Measurements from ENCODE around the gene ERAP2.
"Not testable (repeated sequence)": the region's sequence is repeated elsewhere in the genome, so short reads cannot be mapped to it uniquely, and the experiment has no call there.

The ERAP2 gene, protein sequence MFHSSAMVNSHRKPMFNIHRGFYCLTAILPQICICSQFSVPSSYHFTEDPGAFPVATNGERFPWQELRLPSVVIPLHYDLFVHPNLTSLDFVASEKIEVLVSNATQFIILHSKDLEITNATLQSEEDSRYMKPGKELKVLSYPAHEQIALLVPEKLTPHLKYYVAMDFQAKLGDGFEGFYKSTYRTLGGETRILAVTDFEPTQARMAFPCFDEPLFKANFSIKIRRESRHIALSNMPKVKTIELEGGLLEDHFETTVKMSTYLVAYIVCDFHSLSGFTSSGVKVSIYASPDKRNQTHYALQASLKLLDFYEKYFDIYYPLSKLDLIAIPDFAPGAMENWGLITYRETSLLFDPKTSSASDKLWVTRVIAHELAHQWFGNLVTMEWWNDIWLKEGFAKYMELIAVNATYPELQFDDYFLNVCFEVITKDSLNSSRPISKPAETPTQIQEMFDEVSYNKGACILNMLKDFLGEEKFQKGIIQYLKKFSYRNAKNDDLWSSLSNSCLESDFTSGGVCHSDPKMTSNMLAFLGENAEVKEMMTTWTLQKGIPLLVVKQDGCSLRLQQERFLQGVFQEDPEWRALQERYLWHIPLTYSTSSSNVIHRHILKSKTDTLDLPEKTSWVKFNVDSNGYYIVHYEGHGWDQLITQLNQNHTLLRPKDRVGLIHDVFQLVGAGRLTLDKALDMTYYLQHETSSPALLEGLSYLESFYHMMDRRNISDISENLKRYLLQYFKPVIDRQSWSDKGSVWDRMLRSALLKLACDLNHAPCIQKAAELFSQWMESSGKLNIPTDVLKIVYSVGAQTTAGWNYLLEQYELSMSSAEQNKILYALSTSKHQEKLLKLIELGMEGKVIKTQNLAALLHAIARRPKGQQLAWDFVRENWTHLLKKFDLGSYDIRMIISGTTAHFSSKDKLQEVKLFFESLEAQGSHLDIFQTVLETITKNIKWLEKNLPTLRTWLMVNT

GRCh38 chr5:96876292-96876850, at the start of gene ERAP2:
Gene ERAP2, plus strand, starts transcription at chr5:96876500. Its CDS starts 3,186 bp downstream, at chr5:96879686.
- DNase-seq (ENCODE audit: low read depth, low spot score), result no peak

- DNase-seq (ENCODE audit: low read depth, low spot score), result no peak
These were observed 47.0 kb upstream of the ERAP2 start for GRCh38 chr5:96829297-96829696.

GRCh38 chr5:96834016-96834415, 42.3 kb upstream of the ERAP2 start:
- no peak for DNase-seq (ENCODE audit: low read depth, low spot score)

DNA sequence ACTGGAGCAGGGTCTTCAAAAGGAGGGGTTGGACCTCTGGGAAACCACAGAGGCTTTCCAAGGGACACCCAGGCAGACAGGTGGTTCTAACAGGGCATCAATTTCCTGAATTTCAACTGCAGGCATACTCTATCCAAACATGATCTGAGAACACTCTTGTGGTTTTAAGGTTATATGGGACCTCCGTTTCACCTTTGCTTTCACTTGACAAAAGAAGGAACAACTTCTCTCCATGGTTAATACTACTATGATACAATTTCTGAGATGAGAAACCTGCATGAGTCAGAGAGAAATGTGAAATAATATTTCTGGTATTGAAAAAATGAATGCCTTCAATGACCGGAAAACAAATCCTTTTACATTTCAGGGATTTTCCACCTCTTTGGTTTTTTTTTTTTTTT, 40.5 kb upstream of the ERAP2 start:
- DNase-seq (ENCODE audit: low read depth, low spot score), result no peak

DNA sequence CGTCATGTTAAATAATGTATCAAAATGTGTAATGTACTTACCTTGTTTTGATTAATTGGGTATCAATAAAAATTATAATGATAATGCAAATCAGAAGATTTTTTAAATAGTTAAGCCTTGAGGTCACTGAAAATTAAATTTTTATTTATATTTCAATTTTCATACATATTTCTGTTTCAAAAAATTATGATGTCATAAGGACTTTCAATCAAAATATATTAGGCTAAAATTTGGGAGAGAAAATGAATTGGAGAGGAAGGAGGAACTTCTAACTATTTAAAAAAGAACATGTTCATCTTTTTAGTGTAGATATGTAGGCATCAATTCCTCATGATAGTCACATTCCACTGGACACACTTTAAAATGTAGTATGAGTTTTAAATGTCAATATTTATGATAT, 39.5 kb upstream of the ERAP2 start:
- no peak for DNase-seq (ENCODE audit: low read depth, low spot score)

DNA sequence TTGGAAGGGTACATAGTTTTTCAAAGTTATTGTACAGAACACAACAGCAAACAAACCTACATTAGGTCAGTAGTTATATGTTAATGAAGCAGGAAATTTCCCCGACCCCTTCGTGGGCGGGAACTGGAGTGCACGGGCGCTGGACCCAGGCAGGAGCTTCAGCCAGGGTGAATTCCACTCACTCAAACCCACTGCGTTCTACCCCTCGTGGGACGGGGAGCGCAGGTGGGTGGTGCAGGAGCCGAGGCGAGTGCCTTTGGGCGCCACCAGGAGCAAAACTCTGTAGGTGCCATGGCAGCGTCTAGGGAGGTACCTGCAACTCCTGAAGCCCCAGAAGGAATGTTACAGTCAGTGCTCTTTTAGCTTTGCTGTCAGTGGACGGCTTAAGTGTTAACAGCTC, 39.0 kb upstream of the ERAP2 start:
- no peak for DNase-seq (ENCODE audit: low read depth, low spot score)

DNA sequence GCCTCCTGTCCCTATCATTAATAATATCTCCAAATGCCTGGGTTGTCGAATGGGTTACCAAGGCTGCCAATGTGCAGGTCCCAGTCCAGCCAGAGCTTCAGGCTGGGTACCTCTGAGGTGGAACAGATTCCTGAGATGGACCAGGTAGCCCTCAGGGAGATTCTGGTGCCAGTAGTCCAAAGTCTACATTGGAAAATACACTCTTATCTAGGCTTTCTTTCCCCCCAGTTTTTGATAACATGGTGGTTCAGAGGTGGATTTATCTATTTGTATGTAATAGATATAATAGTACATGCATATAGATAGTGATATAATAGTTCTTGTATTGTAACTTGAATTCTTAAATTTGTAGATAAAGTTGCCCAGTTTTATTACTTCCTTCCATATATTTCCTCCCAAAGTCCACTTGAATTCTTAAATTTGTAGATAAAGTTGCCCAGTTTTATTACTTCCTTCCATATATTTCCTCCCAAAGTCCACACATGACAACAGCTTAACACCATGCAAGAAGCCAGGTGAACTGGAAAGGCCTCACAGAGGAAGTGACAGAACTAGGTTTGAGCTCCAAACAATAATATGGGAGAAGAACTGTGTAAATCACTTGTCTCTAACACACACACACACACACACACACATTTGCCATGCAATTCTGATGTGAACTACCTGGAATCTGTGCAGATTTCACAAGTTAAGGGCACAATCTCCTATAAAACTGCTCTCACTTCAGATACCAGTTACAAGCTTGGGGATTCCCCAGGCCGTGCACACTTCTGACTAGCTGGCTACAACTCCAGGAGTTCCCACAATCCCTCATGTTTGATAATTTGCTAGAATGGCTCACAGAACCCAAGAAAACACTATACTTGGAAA, 37.9 kb upstream of the ERAP2 start:
- no peak for DNase-seq (ENCODE audit: low read depth, low spot score)

GRCh38 chr5:96839071-96839592, 37.2 kb upstream of the ERAP2 start:
- no peak for DNase-seq (ENCODE audit: low read depth, low spot score)

GRCh38 chr5:96841931-96842330, 34.4 kb upstream of the ERAP2 start:
- DNase-seq (ENCODE audit: low read depth, low spot score), result not testable (repeated sequence)

- no peak for DNase-seq (ENCODE audit: low read depth, low spot score)
These were observed 33.2 kb upstream of the ERAP2 start for GRCh38 chr5:96843140-96843539.

GRCh38 chr5:96844481-96844990, 31.8 kb upstream of the ERAP2 start:
- DNase-seq (ENCODE audit: low read depth, low spot score), result peak; percentile 57

- DNase-seq (ENCODE audit: low read depth, low spot score), result no peak
These were observed 24.8 kb upstream of the ERAP2 start for GRCh38 chr5:96851312-96852062.

DNA sequence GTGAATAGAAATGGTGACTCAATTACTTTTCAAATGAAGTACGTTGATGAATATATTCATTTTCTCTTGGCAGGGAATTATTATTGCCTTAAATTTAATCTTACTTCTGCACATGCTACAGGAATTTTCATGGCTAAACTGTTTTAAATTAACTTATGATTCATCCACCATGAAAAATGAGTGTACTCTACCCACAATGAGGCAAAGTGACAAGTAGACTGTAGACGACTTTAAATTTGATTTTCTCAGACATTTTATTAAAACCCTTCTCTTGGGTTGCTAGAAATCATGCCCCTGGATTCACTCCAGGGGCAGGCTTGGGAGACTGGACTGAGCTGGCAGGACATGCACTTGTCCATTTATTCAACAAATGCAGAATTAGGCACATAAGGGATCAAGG, 23.5 kb upstream of the ERAP2 start:
- DNase-seq (ENCODE audit: low read depth, low spot score), result no peak

DNA sequence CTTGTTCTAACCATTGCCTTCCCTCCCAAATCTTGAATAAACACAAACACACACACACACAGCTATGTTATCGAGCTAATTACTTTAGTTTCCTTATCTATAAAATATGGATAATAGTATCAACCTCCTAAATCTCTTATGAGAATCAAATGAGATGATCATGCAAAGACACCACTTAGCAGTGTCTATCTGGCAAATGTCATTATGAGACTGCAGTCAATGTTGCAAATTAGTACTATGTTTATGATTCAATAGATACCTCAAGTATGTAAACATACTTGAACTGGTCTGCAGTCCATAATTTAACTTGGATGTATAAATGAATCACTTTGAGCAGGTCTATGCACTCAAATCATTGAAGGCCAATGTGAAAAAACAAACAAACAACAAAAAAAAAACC, 22.2 kb upstream of the ERAP2 start:
- no peak for DNase-seq (ENCODE audit: low read depth, low spot score)

DNA sequence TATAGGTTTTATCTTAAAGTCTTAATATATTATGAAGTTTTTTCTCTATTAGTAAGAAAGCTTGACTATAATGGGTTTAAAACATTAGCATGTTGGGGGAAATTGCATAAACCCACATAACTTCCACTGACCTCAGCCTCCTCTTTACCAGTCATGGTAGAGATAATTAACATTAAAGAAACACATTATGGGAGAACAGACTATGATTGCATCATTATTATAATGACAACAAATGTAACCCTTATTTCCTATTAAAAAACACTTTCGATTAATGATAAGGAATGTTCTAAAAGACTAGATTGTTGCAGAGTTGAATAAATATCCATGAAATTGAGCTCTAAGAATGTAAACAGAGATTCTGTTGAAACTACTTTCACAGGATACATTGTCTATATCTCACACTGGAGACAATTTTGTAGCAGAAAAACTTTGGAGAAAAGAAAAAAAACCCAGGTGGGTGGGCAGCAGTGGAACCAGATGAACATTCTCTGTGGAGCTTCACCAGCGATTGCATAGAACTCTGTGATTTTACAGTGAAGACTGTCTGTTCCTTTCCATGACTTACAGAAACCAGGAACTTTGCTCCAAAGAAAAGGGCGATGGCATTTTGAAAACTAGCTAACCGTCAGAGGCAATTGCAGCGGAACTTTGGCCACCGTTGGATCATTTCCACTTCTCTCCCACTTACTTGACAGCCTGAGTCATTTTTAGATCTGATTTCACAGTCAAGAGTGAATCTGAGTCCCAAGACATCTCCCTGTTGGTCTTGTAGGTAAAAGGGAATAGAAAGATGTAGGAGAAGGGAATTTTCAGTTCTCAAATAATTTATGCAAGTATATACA, 21.0 kb upstream of the ERAP2 start:
- DNase-seq (ENCODE audit: low read depth, low spot score), result no peak

DNA sequence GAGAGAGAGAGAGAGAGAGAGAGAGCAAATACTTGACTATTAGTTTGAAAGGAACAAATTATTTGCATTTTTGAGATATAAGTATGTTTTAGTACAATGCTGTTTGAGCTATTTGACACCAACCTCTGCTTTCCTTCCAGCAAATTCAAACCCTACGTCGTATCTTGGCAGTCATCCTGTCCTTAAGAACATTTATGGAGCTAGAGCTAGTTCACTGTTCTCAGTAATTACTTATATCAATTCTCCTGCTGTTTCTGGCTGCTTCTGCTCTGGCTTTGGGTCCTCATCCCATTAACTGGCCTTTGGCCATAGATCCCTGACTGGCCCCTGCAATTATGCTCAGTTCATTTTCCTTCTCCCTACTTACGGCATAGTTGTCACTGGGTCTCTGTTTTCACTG, 19.9 kb upstream of the ERAP2 start:
- DNase-seq (ENCODE audit: low read depth, low spot score), result no peak

DNA sequence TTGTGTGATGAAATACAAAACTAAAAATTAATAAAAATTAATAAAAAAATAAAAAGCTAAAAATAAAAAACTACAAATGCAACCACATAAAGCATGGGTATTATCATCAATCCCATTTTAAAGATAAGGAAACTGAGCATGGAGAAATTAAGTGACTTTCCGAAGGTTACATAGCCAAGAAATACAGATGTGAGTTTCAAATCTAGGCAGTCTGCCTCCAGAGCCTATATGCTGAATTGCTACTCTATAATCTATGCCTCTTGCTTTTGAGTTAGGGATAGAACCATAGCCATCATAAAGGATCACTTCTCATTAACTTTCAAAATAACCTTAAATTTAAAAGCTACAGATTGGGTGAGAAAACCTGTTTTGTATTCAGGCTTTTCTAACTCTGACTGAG, 18.8 kb upstream of the ERAP2 start:
- DNase-seq (ENCODE audit: low read depth, low spot score), result no peak

DNA sequence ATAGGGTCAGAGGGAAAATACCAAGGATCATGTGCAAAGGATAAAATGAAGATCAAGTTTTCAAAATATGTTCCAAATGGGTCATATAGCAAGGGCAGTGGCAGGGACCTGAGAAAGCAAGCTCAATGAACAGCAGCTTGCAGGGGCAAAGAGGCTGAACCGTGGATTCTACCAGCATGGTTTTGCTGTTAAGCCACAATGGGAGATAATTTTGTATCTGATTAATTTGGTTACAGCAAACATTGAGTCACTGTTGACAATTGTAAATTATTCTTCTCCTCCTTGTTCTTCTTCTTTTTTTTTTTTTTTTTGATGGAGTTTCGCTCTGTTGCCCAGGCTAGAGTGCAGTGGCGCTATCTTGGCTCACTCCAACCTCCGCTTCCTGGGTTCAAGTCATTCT, 18.4 kb upstream of the ERAP2 start:
- DNase-seq (ENCODE audit: low read depth, low spot score), result no peak

DNA sequence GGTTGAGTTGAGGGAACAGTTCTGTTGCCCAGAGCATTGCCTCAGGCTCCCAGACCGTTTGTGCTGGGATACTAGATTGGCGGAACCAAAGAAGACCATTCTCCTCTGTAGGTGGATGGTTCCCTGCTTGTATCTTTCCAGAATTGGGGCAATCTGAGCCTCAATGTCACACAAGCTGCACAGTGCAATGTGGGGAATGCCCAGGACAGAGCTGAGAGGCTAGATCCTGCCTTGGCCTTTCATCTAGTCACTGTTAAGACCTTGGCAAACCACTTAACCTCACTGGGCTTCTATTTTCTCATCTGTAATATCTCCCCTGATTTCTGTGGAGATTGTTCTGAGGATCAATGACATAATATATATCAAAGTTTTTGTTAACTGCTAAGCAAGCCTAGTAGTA, 16.9 kb upstream of the ERAP2 start:
- DNase-seq (ENCODE audit: low read depth, low spot score), result peak; percentile 48
